ENCODE results near the gene HSPA6. TPM values are rescaled to one million over a fixed set of nuclear protein-coding genes. Genes with fewer than 3 reads are reported as not detected.

The HSPA6 gene
- total and polyA plus RNA-seq, 12 donors, result 0.61 to 12.8 (median 3.7) TPM

DNA sequence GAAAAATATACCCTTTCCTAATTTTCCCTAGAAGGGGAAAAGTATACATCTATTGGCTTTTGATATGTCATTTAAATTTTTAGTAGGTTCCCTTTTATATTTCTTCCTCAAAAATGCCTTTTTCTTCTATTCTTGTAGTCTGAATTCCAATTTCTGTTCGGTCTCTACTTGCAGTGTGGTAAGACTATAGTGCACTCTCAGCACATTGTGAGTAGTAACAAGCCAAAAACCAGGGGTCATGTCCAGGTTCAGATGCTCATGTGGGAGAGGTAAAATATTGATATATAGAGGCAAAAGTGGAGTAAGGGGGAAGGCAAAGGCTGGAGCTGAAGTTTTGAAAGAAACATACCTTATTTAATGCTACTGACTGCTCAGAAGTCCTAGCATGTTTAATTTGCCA, 23.1 kb upstream of the HSPA6 start:
- TF ChIP-seq CTCF (IDR thresholded peaks at IDR 0.05) (no peak), POLR2A (IDR thresholded peaks at IDR 0.05) (no peak)
- Histone ChIP-seq H3K4me1 (replicated peaks in 1 of 2) (no peaks in the 10 kb centered on the region), H3K27ac (no peak overlapping the region), H3K36me3 (replicated peaks in 1 of 2) (no peaks in the 10 kb centered on the region), H3K27me3 (peaks cover 6% of the 10 kb centered on the region), H3K4me3 (no peak overlapping the region), H3K9me3 (replicated peaks in 1 of 3) (no peaks in the 10 kb centered on the region)
- no peak for DNase-seq
- 66 to 92% (median 87%) methylated on average over 1 of the region's 1 CpG for WGBS, 4 donors
- intact Hi-C loops (cut with DNase I), result no loop called here

- intact Hi-C loops (cut with DNase I), result no loop called here
- WGBS, 4 donors, result 65 to 77% (median 70%) methylated on average over 4 of the region's 4 CpGs
Observed at GRCh38 chr1:161502181-161502580, 22.2 kb upstream of the HSPA6 start.

GRCh38 chr1:161502641-161503393, 21.5 kb upstream of the HSPA6 start:
- no peaks in the 10 kb centered on the region for H3K9me3 ChIP-seq (replicated peaks in 1 of 3)
- WGBS, 4 donors, result 54 to 98% (median 85%) methylated on average over 1 of the region's 1 CpG
- no peak for DNase-seq
- H3K36me3 ChIP-seq (replicated peaks in 1 of 2), result no peaks in the 10 kb centered on the region
- no peak overlapping the region for H3K27ac ChIP-seq
- intact Hi-C loops (cut with DNase I), result no loop called here
- H3K27me3 ChIP-seq, result peaks cover 6% of the 10 kb centered on the region
- no peaks in the 10 kb centered on the region for H3K4me1 ChIP-seq (replicated peaks in 1 of 2)
- H3K4me3 ChIP-seq, result no peak overlapping the region
- TF ChIP-seq CTCF (IDR thresholded peaks at IDR 0.05) (no peak), POLR2A (IDR thresholded peaks at IDR 0.05) (no peak)

More at GRCh38 chr1:161502181-161502580, 22.2 kb upstream of the HSPA6 start:
- DNase-seq, result no peak
- Histone ChIP-seq H3K4me3 (no peak overlapping the region), H3K9me3 (replicated peaks in 1 of 3) (no peaks in the 10 kb centered on the region), H3K27me3 (peaks cover 6% of the 10 kb centered on the region), H3K36me3 (replicated peaks in 1 of 2) (no peaks in the 10 kb centered on the region), H3K4me1 (replicated peaks in 1 of 2) (no peaks in the 10 kb centered on the region), H3K27ac (no peak overlapping the region)
- TF ChIP-seq CTCF (IDR thresholded peaks at IDR 0.05), result no peak
- TF ChIP-seq POLR2A (IDR thresholded peaks at IDR 0.05), result no peak

DNA sequence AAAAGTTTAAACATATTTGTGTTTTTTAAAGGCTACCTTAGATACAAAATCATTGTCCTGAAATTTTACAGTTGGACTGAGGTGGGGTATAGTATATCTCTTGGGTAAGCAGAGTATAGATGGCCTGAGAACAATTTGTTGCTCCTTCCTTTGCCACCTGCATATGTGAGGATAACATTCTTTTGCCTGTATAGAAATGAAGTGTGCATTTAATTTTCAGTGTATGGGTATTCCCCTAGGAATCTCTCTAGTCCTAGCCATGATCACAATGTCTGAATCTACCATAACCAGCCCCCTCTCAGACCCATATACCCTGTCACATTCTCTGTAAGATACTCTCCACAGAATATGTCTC, 21.0 kb upstream of the HSPA6 start:
- H3K27me3 ChIP-seq, result peaks cover 6% of the 10 kb centered on the region
- TF ChIP-seq POLR2A (IDR thresholded peaks at IDR 0.05), result no peak
- no peak for TF ChIP-seq CTCF (IDR thresholded peaks at IDR 0.05)
- intact Hi-C loops (cut with DNase I), result no loop called here
- no peaks in the 10 kb centered on the region for H3K36me3 ChIP-seq (replicated peaks in 1 of 2)
- H3K4me1 ChIP-seq (replicated peaks in 1 of 2), result no peaks in the 10 kb centered on the region
- H3K27ac ChIP-seq, result no peak overlapping the region
- H3K4me3 ChIP-seq, result no peak overlapping the region
- no peaks in the 10 kb centered on the region for H3K9me3 ChIP-seq (replicated peaks in 1 of 3)
- DNase-seq, result no peak

Measured in adrenal gland (tissue), 12 donors.